K562 (cell line): ENCODE data around the gene SPEM3. TPM values are rescaled to one million over a fixed set of nuclear protein-coding genes. Genes with fewer than 3 reads are reported as not detected.

ENCODE experiments used
- ATAC-seq: fragments of 200-7000 bp; cut with Tn5 transposase; 3 replicates; pipeline ENCODE4 v1.9.1; 2020; ENCODE audit warnings: moderate library complexity
- BruUV-seq: library from RNA; stranded (reverse); fragments of 400-500 nt; replicated peaks from 2 replicates; lab custom pipeline; 2021; lab: Mats Ljungman, UMichigan
- CTCF ChIA-PET: fragments of 300-600 bp; formaldehyde crosslinking; extraction: SDS; loops from one replicate; lab custom pipeline; 2021; ENCODE audit warnings: low intra/inter-chr PET ratio; lab: Yijun Ruan, JAX
- POLR2A ChIA-PET: fragments of 300-600, 350-650 bp; sonication (Branson Sonifier 250); formaldehyde crosslinking; extraction: SDS; loops from one replicate; lab custom pipeline; 2021; ENCODE audit warnings: antibody characterized with exemption, inconsistent platforms; lab: Yijun Ruan, JAX
- DNase-seq, 4 experiments: peaks; one replicate each; pipeline versions ENCODE4 v3.0.0 to v3.0.0-alpha.2; 2011 to 2018; ENCODE audit warnings: low spot score in 3 of 4, mixed read lengths in 3 of 4; ENCODE audit errors: extremely low read depth in 1 of 4
- FAIRE-seq: peaks from 2 replicates; lab custom pipeline; 2011; peaks lifted over from hg19 to GRCh38; lab: Jason Lieb, UNC
- H2AFZ ChIP-seq: 2 replicates; pipeline ENCODE4 v1.6.0; 2011; ENCODE audit warnings: low read depth, low read length, control low read depth, inconsistent platforms
- H3K27ac ChIP-seq: fragments of 200-600 bp; 3 replicates; pipeline ENCODE4 v1.8.0; 2011; ENCODE audit warnings: low read depth, mild to moderate bottlenecking, control low read depth, inconsistent platforms, low read length, moderate library complexity, mixed read lengths; ENCODE audit errors: extremely low read depth
- H3K27me3 ChIP-seq, 2 experiments: fragments of 300-600 bp in 1 of 2; 2 replicates in 1 of 2; 3 replicates in 1 of 2; pipeline versions ENCODE4 v1.6.0 to v1.8.0; 2011; ENCODE audit warnings: inconsistent platforms in 2 of 2, low read length in 2 of 2, mild to moderate bottlenecking in 1 of 2, mixed read lengths in 1 of 2, moderate library complexity in 1 of 2; ENCODE audit not compliant: control insufficient read depth in 2 of 2, insufficient read depth in 2 of 2
- H3K36me3 ChIP-seq: fragments of 300-600 bp; 3 replicates; pipeline ENCODE4 v1.8.0; 2011; ENCODE audit warnings: mild to moderate bottlenecking, low read length, inconsistent platforms; ENCODE audit not compliant: control insufficient read depth, insufficient read depth
- H3K4me1 ChIP-seq, 2 experiments: fragments of 200-600 bp in 1 of 2; replicated peaks in 1 of 2; 2 replicates in 1 of 2; 3 replicates in 1 of 2; pipeline versions ENCODE4 v1.5.1 to v1.8.0; 2011; ENCODE audit warnings: inconsistent platforms in 2 of 2, low read length in 2 of 2, mild to moderate bottlenecking in 1 of 2, mixed read lengths in 1 of 2, moderate library complexity in 1 of 2; ENCODE audit not compliant: control insufficient read depth in 2 of 2, insufficient read depth in 2 of 2
- H3K4me2 ChIP-seq: 2 replicates; pipeline ENCODE4 v1.6.1; 2011; ENCODE audit warnings: low read length, control low read depth, inconsistent platforms, mixed read lengths; ENCODE audit not compliant: insufficient read depth
- H3K4me3 ChIP-seq: fragments of 200-600 bp; sonication (generic), shearing (Covaris generic); 2 replicates; pipeline ENCODE4 v1.5.1; 2016; ENCODE audit warnings: control low read depth, inconsistent platforms
- H3K79me2 ChIP-seq: fragments of 200-600 bp; 3 replicates; pipeline ENCODE4 v1.8.0; 2011; ENCODE audit warnings: low read length, inconsistent platforms; ENCODE audit not compliant: control insufficient read depth, insufficient read depth
- H3K9ac ChIP-seq, 2 experiments: 2 replicates each; pipeline versions ENCODE4 v1.6.0 to v1.6.1; 2011; ENCODE audit warnings: low read depth in 2 of 2, low read length in 2 of 2, control low read depth in 1 of 2, inconsistent platforms in 1 of 2, mild to moderate bottlenecking in 1 of 2, mixed read lengths in 1 of 2; ENCODE audit not compliant: insufficient read depth in 1 of 2
- H3K9me1 ChIP-seq: one replicate; pipeline ENCODE4 v1.6.0; 2011; ENCODE audit warnings: inconsistent platforms, mild to moderate bottlenecking, low read length, moderate library complexity; ENCODE audit not compliant: control insufficient read depth, insufficient read depth
- H3K9me3 ChIP-seq: replicated peaks from 2 replicates; pipeline ENCODE4 v1.5.1; 2011; ENCODE audit warnings: low read depth, low read length, inconsistent platforms; ENCODE audit not compliant: control insufficient read depth, insufficient read depth
- H4K20me1 ChIP-seq: replicated peaks from 2 replicates; pipeline ENCODE4 v1.6.1; 2011; ENCODE audit warnings: low read length, inconsistent platforms, mixed read lengths; ENCODE audit not compliant: control insufficient read depth, insufficient read depth
- CBX1 ChIP-seq: sonication (generic); IDR thresholded peaks from 2 replicates; pipeline ENCODE4 v1.6.1; 2016; ENCODE audit warnings: antibody characterized with exemption, low read depth, mild to moderate bottlenecking
- KDM1A ChIP-seq, 2 experiments: fragments of 450-650 bp; IDR thresholded peaks; 2 replicates each; pipeline ENCODE4 v1.6.1; 2016; ENCODE audit warnings: mild to moderate bottlenecking in 2 of 2
- ZBTB33 ChIP-seq: sonication (generic); formaldehyde crosslinking; IDR thresholded peaks from 2 replicates; pipeline ENCODE4 v1.8.1; 2023; ENCODE audit warnings: mild to moderate bottlenecking, missing genetic modification reagents
- ZNF277 ChIP-seq: fragments of 250-450 bp; sonication (Bioruptor Pico); IDR thresholded peaks from 2 replicates; pipeline ENCODE4 v1.8.0; 2022; ENCODE audit warnings: inconsistent platforms, mild to moderate bottlenecking, moderate library complexity, borderline replicate concordance
- ZNF551 ChIP-seq: fragments of 250-450 bp; sonication (Bioruptor Pico); IDR thresholded peaks from 2 replicates; pipeline ENCODE4 v1.5.0; 2021; ENCODE audit warnings: mild to moderate bottlenecking, moderate library complexity
- WGBS: fragments of 100-300 bp; shearing (Covaris generic); methylation state at CpG from one replicate; pipeline ENCODE4 v1.1.6; 2016; ENCODE audit warnings: low coverage, mixed read lengths; ENCODE audit not compliant: insufficient coverage; ENCODE audit errors: missing lambda C conversion rate; 5-methylcytosine and 5-hydroxymethylcytosine counted together
- in situ Hi-C: fragments of 300-500 bp; cut with MboI; formaldehyde crosslinking; loops from 4 replicates; pipeline ENCODE4 v1.15.0; 2018; ENCODE audit warnings: inconsistent platforms, mixed read lengths
- intact Hi-C: fragments of 100-400 bp; cut with micrococcal nuclease; formaldehyde crosslinking; loops from 2 replicates; pipeline ENCODE4 v1.14.2; 2022
- polyA plus RNA-seq, 8 experiments: library from polyadenylated mRNA; depleted of rRNA in 4 of 8; stranded (reverse) in 5 of 8; unstranded in 3 of 8; fragments of >200 nt; fragmentation: Nextera tagmentation in 2 of 8; fragmentation: Illumina TruSeq in 1 of 8; extraction: Ambion mirVana in 2 of 8; extraction: Trizol in 1 of 8; gene quantifications; 2 replicates each; pipeline versions ENCODE4 v1.2.1 to v1.2.3, GENCODE V29; 2011 to 2014; ENCODE audit warnings: inconsistent platforms in 1 of 8, missing spikeins in 1 of 8
- total RNA-seq, 7 experiments: library from RNA; depleted of rRNA in 6 of 7; stranded (reverse); fragments of >200 nt in 6 of 7; fragmentation: Illumina TruSeq in 2 of 7; extraction: Trizol in 2 of 7; gene quantifications; 2 replicates each; pipeline versions ENCODE4 v1.2.1 to v1.2.3, GENCODE V29; 2011 to 2021; ENCODE audit warnings: low replicate concordance in 1 of 7

The SPEM3 gene
- total and polyA plus RNA-seq, 9 of the 15 experiments (the other 6 are each of a cell fraction or from before 2014, with no cell fraction given), result not detected

DNA sequence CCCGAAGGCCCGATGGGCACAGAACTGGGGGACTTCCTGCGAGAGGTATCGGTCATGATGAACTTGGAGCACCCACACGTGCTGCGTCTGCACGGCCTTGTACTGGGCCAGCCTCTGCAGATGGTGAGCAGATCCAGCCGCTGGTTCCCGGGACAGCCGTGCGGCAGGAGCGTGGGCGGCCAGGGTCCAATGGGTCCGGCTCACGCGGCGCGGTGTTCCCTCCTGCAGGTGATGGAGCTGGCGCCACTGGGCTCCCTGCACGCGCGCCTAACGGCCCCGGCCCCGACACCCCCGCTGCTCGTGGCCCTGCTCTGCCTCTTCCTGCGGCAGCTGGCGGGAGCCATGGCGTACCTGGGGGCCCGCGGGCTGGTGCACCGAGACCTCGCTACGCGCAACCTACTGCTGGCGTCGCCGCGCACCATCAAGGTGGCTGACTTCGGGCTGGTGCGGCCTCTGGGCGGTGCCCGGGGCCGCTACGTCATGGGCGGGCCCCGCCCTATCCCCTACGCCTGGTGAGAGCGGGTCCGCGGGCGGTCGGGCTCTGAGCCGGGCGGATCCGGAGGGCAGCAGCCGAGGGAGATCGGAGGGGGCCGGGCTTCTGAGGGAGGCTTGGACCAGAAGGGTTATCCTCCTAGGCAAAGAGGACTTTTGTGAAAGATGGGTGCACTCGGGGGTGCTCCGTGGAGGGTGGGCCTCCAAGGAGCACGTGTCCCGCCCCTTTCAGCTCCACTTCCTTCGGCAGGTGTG lies 44.7 kb upstream of the SPEM3 start:
- BruUV-seq, result no TSS peak
- ATAC-seq (no peak), FAIRE-seq (no peak), DNase-seq (no peak)
- Histone ChIP-seq H3K4me3 (no peak overlapping the region), H4K20me1 (no peaks in the 10 kb centered on the region), H3K27me3 (no peaks in the 10 kb centered on the region), H3K9ac (no peak overlapping the region), H3K9me3 (peaks cover 2% of the 10 kb centered on the region; the same call in 1 of the 2 replicates), H3K4me1 (peaks cover 8 to 18% of the 10 kb centered on the region in 2 experiments; a peak in 4 of 5 replicates), H3K27ac (no peak overlapping the region), H3K9me1 (no peaks in the 10 kb centered on the region), H3K36me3 (peaks cover 2% of the 10 kb centered on the region; the same call in 1 of the 3 replicates), H3K4me2 (no peak overlapping the region), H3K79me2 (no peaks in the 10 kb centered on the region; the same call in 2 of the 3 replicates), H2AFZ (no peak overlapping the region)
- 94% methylated on average over 11 of the region's 65 CpGs for WGBS
- ChIA-PET POLR2A (no interaction called here), CTCF (no interaction called here)
- TF ChIP-seq CBX1, result no peak
- peak; percentile 65; the same call in 1 of the 2 replicates for TF ChIP-seq ZBTB33 (CRISPR knock-in tag)
- TF ChIP-seq ZNF277 (CRISPR knock-in tag), result no peak
- no peak for TF ChIP-seq ZNF551 (CRISPR knock-in tag)
- TF ChIP-seq KDM1A (IDR thresholded peaks at IDR 0.05), result no peak
- intact Hi-C loops (no loop called here), in situ Hi-C loops (no loop called here)
